Kidney tubule cell (primary cell): ENCODE results near the gene CAB39L.
A peak's percentile ranks its signal among the peaks of the same experiment; 100 is the strongest.

Experiments
- DNase-seq: peaks from one replicate; pipeline ENCODE4 v3.0.0-alpha.2; 2018; ENCODE audit warnings: low spot score

Gene CAB39L

GRCh38 chr13:49400755-49401659, 42.9 kb downstream of the CAB39L start:
- peak; percentile 38 for DNase-seq

- DNase-seq: no peak
Measured at GRCh38 chr13:49399801-49400472, 43.9 kb downstream of the CAB39L start.

GRCh38 chr13:49395878-49396380, 47.9 kb downstream of the CAB39L start:
- no peak for DNase-seq

- DNase-seq: no peak
Measured at GRCh38 chr13:49395451-49395865, 48.4 kb downstream of the CAB39L start.

GRCh38 chr13:49388091-49388635, 55.7 kb downstream of the CAB39L start:
- no peak for DNase-seq

GRCh38 chr13:49386664-49387063, 57.2 kb downstream of the CAB39L start:
- DNase-seq: no peak

- DNase-seq: no peak
Measured at GRCh38 chr13:49376121-49376520, 67.7 kb downstream of the CAB39L start.

GRCh38 chr13:49374585-49375290, 69.1 kb downstream of the CAB39L start:
- peak; percentile 85 for DNase-seq

GRCh38 chr13:49373716-49374115, 70.1 kb downstream of the CAB39L start:
- peak; percentile 6 for DNase-seq

GRCh38 chr13:49371943-49372613, 71.8 kb downstream of the CAB39L start:
- peak; percentile 22 for DNase-seq

GRCh38 chr13:49370371-49370770, 73.5 kb downstream of the CAB39L start:
- DNase-seq: no peak

GRCh38 chr13:49369866-49370265, 74.0 kb downstream of the CAB39L start:
- no peak for DNase-seq

GRCh38 chr13:49368688-49369087, 75.2 kb downstream of the CAB39L start:
- DNase-seq: no peak

GRCh38 chr13:49367640-49368422, 76.0 kb downstream of the CAB39L start:
- no peak for DNase-seq

GRCh38 chr13:49366841-49367240, 77.0 kb downstream of the CAB39L start:
- no peak for DNase-seq

GRCh38 chr13:49357694-49358093, 86.2 kb downstream of the CAB39L start:
- DNase-seq: peak; percentile 78

- peak; percentile 92 for DNase-seq
Measured at GRCh38 chr13:49356223-49356622, 87.6 kb downstream of the CAB39L start.

- DNase-seq: no peak
Measured at GRCh38 chr13:49354719-49355118, 89.1 kb downstream of the CAB39L start.

- DNase-seq: no peak
Measured at GRCh38 chr13:49353908-49354307, 90.0 kb downstream of the CAB39L start.

- DNase-seq: peak; percentile 60
Measured at GRCh38 chr13:49351871-49352270, 92.0 kb downstream of the CAB39L start.

- DNase-seq: no peak
Measured at GRCh38 chr13:49348751-49349150, 95.1 kb downstream of the CAB39L start.
